ENCODE measurements around the gene ERBB4.
A peak's percentile ranks its signal among the peaks of the same experiment; 100 is the strongest.

ERBB4 gene

DNA sequence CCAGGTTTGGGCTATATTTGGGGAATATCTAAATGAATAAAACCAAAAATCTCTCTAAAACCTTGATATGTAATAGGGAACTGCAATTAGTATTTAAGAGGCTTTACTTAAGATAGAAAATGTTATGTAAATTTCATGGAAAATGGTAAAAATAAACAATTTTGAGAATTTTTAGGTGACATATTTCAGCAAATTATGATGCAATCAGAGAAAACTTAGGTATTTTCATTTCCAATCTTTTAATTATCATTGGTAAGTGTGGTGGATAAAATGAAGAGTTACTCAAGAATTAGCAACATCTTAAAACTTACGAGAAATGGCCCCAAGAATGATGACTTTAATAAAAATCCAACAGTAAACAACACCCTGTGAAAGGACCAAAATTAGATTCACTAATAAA, 571.4 kb downstream of the ERBB4 start:
- no peaks in the 10 kb centered on the region for H3K36me3 ChIP-seq (ENCODE audit: control insufficient read depth, insufficient read depth, low read length)
- no peak overlapping the region for H3K27ac ChIP-seq (ENCODE audit: low read length)
- no peak overlapping the region for H3K4me3 ChIP-seq (ENCODE audit: low read length)
- DNase-seq (ENCODE audit: low read depth, low spot score) = no peak
- no peaks in the 10 kb centered on the region for H3K9me3 ChIP-seq (ENCODE audit: control insufficient read depth, insufficient read depth, low read length)
- H3K27me3 ChIP-seq (ENCODE audit: control insufficient read depth, insufficient read depth, low read length) = no peaks in the 10 kb centered on the region
- H3K4me1 ChIP-seq (ENCODE audit: control insufficient read depth, insufficient read depth, low read length) = no peaks in the 10 kb centered on the region
- WGBS (ENCODE audit: insufficient coverage, insufficient read length) = no CpG with 5 or more reads among the region's 1 CpG

DNA sequence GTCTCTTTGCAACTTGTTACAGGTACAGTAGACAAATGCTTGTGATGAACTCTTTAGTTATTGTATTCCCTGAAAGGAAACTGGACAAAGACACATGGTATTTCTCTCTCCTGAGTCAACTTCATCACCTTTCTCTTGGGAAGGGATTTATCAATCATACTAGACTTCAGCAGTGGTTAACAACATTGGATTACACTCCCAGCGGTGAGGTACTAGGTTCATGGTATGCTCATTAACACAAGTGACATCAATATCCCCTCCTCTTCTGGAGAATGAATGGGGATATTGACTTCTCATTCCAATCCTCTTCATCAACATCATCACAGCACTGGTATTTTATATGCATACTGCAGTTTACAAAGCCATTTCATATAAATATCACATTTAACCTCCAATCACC, 574.6 kb downstream of the ERBB4 start:
- no peak for DNase-seq (ENCODE audit: low read depth, low spot score)
- no CpG with 5 or more reads among the region's 1 CpG for WGBS (ENCODE audit: insufficient coverage, insufficient read length)
- no peak overlapping the region for H3K4me3 ChIP-seq (ENCODE audit: low read length)
- H3K9me3 ChIP-seq (ENCODE audit: control insufficient read depth, insufficient read depth, low read length) = no peaks in the 10 kb centered on the region
- H3K27me3 ChIP-seq (ENCODE audit: control insufficient read depth, insufficient read depth, low read length) = no peaks in the 10 kb centered on the region
- H3K4me1 ChIP-seq (ENCODE audit: control insufficient read depth, insufficient read depth, low read length) = no peaks in the 10 kb centered on the region
- no peaks in the 10 kb centered on the region for H3K36me3 ChIP-seq (ENCODE audit: control insufficient read depth, insufficient read depth, low read length)
- no peak overlapping the region for H3K27ac ChIP-seq (ENCODE audit: low read length)

DNA sequence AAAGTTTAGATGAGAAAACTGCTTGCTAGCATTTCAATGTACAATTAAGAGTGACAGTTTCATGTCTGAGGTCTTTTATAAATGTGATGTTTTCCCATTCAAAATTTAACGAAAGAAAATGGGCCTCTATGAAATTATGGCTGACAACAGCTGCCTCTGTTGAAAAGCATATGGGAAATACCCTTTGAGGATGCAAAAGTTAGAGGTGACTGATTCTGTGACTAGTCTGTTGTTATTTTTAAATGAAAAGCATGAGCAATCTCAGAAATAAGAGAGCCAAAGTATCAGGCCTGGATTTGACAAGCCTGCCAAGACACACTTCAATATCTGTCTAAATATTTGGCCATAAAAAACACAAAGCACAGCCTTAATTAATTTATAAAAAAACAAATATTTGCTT, 580.8 kb downstream of the ERBB4 start:
- Histone ChIP-seq H3K36me3 (ENCODE audit: control insufficient read depth, insufficient read depth, low read length) (no peaks in the 10 kb centered on the region), H3K4me3 (ENCODE audit: low read length) (no peak overlapping the region), H3K27me3 (ENCODE audit: control insufficient read depth, insufficient read depth, low read length) (no peaks in the 10 kb centered on the region), H3K9me3 (ENCODE audit: control insufficient read depth, insufficient read depth, low read length) (no peaks in the 10 kb centered on the region), H3K27ac (ENCODE audit: low read length) (no peak overlapping the region), H3K4me1 (ENCODE audit: control insufficient read depth, insufficient read depth, low read length) (no peaks in the 10 kb centered on the region)
- WGBS (ENCODE audit: insufficient coverage, insufficient read length) = no CpG with 5 or more reads among the region's 1 CpG
- DNase-seq (ENCODE audit: low read depth, low spot score) = no peak

GRCh38 chr2:211955648-211956047, 583.0 kb downstream of the ERBB4 start:
- H3K4me3 ChIP-seq (ENCODE audit: low read length) = no peak overlapping the region
- DNase-seq (ENCODE audit: low read depth, low spot score) = no peak
- WGBS (ENCODE audit: insufficient coverage, insufficient read length) = no CpG with 5 or more reads among the region's 1 CpG
- no peaks in the 10 kb centered on the region for H3K27me3 ChIP-seq (ENCODE audit: control insufficient read depth, insufficient read depth, low read length)
- no peaks in the 10 kb centered on the region for H3K4me1 ChIP-seq (ENCODE audit: control insufficient read depth, insufficient read depth, low read length)
- H3K36me3 ChIP-seq (ENCODE audit: control insufficient read depth, insufficient read depth, low read length) = no peaks in the 10 kb centered on the region
- no peaks in the 10 kb centered on the region for H3K9me3 ChIP-seq (ENCODE audit: control insufficient read depth, insufficient read depth, low read length)
- no peak overlapping the region for H3K27ac ChIP-seq (ENCODE audit: low read length)

GRCh38 chr2:211948932-211949331, 589.7 kb downstream of the ERBB4 start:
- Histone ChIP-seq H3K9me3 (ENCODE audit: control insufficient read depth, insufficient read depth, low read length) (no peaks in the 10 kb centered on the region), H3K27ac (ENCODE audit: low read length) (no peak overlapping the region), H3K36me3 (ENCODE audit: control insufficient read depth, insufficient read depth, low read length) (no peaks in the 10 kb centered on the region), H3K27me3 (ENCODE audit: control insufficient read depth, insufficient read depth, low read length) (no peaks in the 10 kb centered on the region), H3K4me1 (ENCODE audit: control insufficient read depth, insufficient read depth, low read length) (no peaks in the 10 kb centered on the region), H3K4me3 (ENCODE audit: low read length) (no peak overlapping the region)
- DNase-seq (ENCODE audit: low read depth, low spot score) = no peak
- no CpG with 5 or more reads among the region's 2 CpGs for WGBS (ENCODE audit: insufficient coverage, insufficient read length)

DNA sequence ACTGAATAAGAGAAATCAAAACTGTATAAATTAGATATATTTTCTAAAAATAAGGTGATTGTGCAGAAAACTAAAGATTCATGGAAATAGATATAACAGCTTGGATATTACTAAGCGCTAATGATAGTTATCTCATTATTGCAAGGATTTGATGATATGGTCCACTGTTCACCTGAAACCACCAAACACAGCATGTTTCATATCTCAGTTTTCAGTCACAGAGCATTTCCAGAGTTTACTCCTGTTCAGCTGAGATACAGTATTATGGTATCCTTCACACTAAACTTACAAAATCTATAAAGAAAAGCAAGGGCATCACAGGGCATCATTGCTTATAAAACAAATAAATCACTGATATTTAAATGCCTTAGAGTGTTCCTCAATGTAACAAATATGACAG, 591.6 kb downstream of the ERBB4 start:
- no peaks in the 10 kb centered on the region for H3K4me1 ChIP-seq (ENCODE audit: control insufficient read depth, insufficient read depth, low read length)
- WGBS (ENCODE audit: insufficient coverage, insufficient read length) = no CpG with 5 or more reads among the region's 1 CpG
- no peak overlapping the region for H3K4me3 ChIP-seq (ENCODE audit: low read length)
- H3K27ac ChIP-seq (ENCODE audit: low read length) = no peak overlapping the region
- no peaks in the 10 kb centered on the region for H3K9me3 ChIP-seq (ENCODE audit: control insufficient read depth, insufficient read depth, low read length)
- no peaks in the 10 kb centered on the region for H3K27me3 ChIP-seq (ENCODE audit: control insufficient read depth, insufficient read depth, low read length)
- DNase-seq (ENCODE audit: low read depth, low spot score) = no peak
- no peaks in the 10 kb centered on the region for H3K36me3 ChIP-seq (ENCODE audit: control insufficient read depth, insufficient read depth, low read length)

DNA sequence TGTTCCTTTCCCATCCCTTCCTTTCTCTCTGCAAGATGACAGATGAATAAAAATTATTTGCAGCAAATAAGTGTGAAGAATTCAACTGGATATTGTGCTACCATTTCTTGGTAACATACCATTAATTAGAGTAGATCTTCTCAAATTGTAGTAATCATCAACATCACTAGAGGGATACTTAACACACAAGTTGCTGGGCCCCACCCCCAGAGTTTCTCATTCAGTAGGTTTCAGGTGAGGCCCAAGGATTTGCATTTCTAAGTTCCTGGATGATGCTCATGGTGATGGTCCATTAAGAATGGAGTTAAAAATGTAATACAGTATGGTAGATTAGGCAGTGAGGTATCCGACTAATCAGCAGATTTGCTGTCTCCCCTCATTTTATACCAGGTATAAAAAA, 594.0 kb downstream of the ERBB4 start:
- Histone ChIP-seq H3K27ac (ENCODE audit: low read length) (no peak overlapping the region), H3K4me1 (ENCODE audit: control insufficient read depth, insufficient read depth, low read length) (no peaks in the 10 kb centered on the region), H3K4me3 (ENCODE audit: low read length) (no peak overlapping the region), H3K9me3 (ENCODE audit: control insufficient read depth, insufficient read depth, low read length) (no peaks in the 10 kb centered on the region), H3K27me3 (ENCODE audit: control insufficient read depth, insufficient read depth, low read length) (no peaks in the 10 kb centered on the region), H3K36me3 (ENCODE audit: control insufficient read depth, insufficient read depth, low read length) (no peaks in the 10 kb centered on the region)
- no CpG with 5 or more reads among the region's 1 CpG for WGBS (ENCODE audit: insufficient coverage, insufficient read length)
- DNase-seq (ENCODE audit: low read depth, low spot score) = peak; percentile 5

DNA sequence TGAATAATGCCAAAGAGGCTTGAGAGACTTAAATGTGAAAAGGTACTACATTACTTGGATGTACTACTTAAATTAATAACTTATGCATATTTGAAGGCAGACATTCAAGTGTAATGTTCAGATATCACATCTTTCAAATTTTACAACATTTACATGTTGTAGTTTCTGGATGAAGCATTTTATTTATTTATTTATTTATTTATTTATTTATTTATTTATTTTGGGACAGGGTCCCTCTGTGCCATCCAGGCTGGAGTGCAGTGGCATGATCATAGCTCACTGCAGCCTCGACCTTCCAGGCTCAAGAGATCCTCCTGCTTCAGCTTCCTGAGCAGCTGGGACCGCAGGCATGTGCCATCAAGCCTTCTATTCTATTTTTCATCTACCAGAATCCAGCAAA, 596.4 kb downstream of the ERBB4 start:
- no CpG with 5 or more reads among the region's 2 CpGs for WGBS (ENCODE audit: insufficient coverage, insufficient read length)

GRCh38 chr2:211941216-211941747, 597.3 kb downstream of the ERBB4 start:
- Histone ChIP-seq H3K4me1 (ENCODE audit: control insufficient read depth, insufficient read depth, low read length) (no peaks in the 10 kb centered on the region), H3K27me3 (ENCODE audit: control insufficient read depth, insufficient read depth, low read length) (no peaks in the 10 kb centered on the region), H3K36me3 (ENCODE audit: control insufficient read depth, insufficient read depth, low read length) (no peaks in the 10 kb centered on the region), H3K27ac (ENCODE audit: low read length) (no peak overlapping the region), H3K4me3 (ENCODE audit: low read length) (no peak overlapping the region), H3K9me3 (ENCODE audit: control insufficient read depth, insufficient read depth, low read length) (no peaks in the 10 kb centered on the region)
- DNase-seq (ENCODE audit: low read depth, low spot score) = no peak
- WGBS (ENCODE audit: insufficient coverage, insufficient read length) = no CpG with 5 or more reads among the region's 1 CpG

More for the DNA sequence above, 596.4 kb downstream of the ERBB4 start:
- Histone ChIP-seq H3K27ac (ENCODE audit: low read length) (no peak overlapping the region), H3K4me3 (ENCODE audit: low read length) (no peak overlapping the region), H3K4me1 (ENCODE audit: control insufficient read depth, insufficient read depth, low read length) (no peaks in the 10 kb centered on the region), H3K36me3 (ENCODE audit: control insufficient read depth, insufficient read depth, low read length) (no peaks in the 10 kb centered on the region), H3K27me3 (ENCODE audit: control insufficient read depth, insufficient read depth, low read length) (no peaks in the 10 kb centered on the region), H3K9me3 (ENCODE audit: control insufficient read depth, insufficient read depth, low read length) (no peaks in the 10 kb centered on the region)
- DNase-seq (ENCODE audit: low read depth, low spot score) = no peak

GRCh38 chr2:211939177-211939576, 599.4 kb downstream of the ERBB4 start:
- H3K36me3 ChIP-seq (ENCODE audit: control insufficient read depth, insufficient read depth, low read length) = no peaks in the 10 kb centered on the region
- no peaks in the 10 kb centered on the region for H3K4me1 ChIP-seq (ENCODE audit: control insufficient read depth, insufficient read depth, low read length)
- no peak overlapping the region for H3K4me3 ChIP-seq (ENCODE audit: low read length)
- H3K27me3 ChIP-seq (ENCODE audit: control insufficient read depth, insufficient read depth, low read length) = no peaks in the 10 kb centered on the region
- no peaks in the 10 kb centered on the region for H3K9me3 ChIP-seq (ENCODE audit: control insufficient read depth, insufficient read depth, low read length)
- WGBS (ENCODE audit: insufficient coverage, insufficient read length) = no CpG with 5 or more reads among the region's 2 CpGs
- H3K27ac ChIP-seq (ENCODE audit: low read length) = no peak overlapping the region
- no peak for DNase-seq (ENCODE audit: low read depth, low spot score)

- Histone ChIP-seq H3K27ac (ENCODE audit: low read length) (no peak overlapping the region), H3K9me3 (ENCODE audit: control insufficient read depth, insufficient read depth, low read length) (no peaks in the 10 kb centered on the region), H3K27me3 (ENCODE audit: control insufficient read depth, insufficient read depth, low read length) (no peaks in the 10 kb centered on the region), H3K4me1 (ENCODE audit: control insufficient read depth, insufficient read depth, low read length) (no peaks in the 10 kb centered on the region), H3K36me3 (ENCODE audit: control insufficient read depth, insufficient read depth, low read length) (no peaks in the 10 kb centered on the region), H3K4me3 (ENCODE audit: low read length) (no peak overlapping the region)
- no CpG with 5 or more reads among the region's 1 CpG for WGBS (ENCODE audit: insufficient coverage, insufficient read length)
- DNase-seq (ENCODE audit: low read depth, low spot score) = no peak
Measured at GRCh38 chr2:211934811-211935210, 603.8 kb downstream of the ERBB4 start.
